HG03432 (cell line): ENCODE data around the gene CNTN1.

Source experiments
- ATAC-seq: cut with Tn5 transposase; IDR thresholded peaks from one replicate; pipeline ENCODE4 v1.9.1; 2021; ENCODE audit warnings: mild to moderate bottlenecking, moderate library complexity; ENCODE audit not compliant: unreplicated experiment

The CNTN1 gene

GRCh38 chr12:40834321-40834720, 142.1 kb downstream of the CNTN1 start:
- no peak for ATAC-seq

- ATAC-seq: no peak
Observed at GRCh38 chr12:40837891-40838429, 145.7 kb downstream of the CNTN1 start.

GRCh38 chr12:40843495-40843894, 151.3 kb downstream of the CNTN1 start:
- no peak for ATAC-seq

GRCh38 chr12:40853221-40853620, 161.0 kb downstream of the CNTN1 start:
- ATAC-seq: no peak

GRCh38 chr12:40854604-40855003, 162.4 kb downstream of the CNTN1 start:
- no peak for ATAC-seq

GRCh38 chr12:40864891-40865290, 172.7 kb downstream of the CNTN1 start:
- ATAC-seq: no peak

- no peak for ATAC-seq
Observed at GRCh38 chr12:40870981-40871380, 178.7 kb downstream of the CNTN1 start.

- ATAC-seq: no peak
Observed at GRCh38 chr12:40874868-40875267, 182.6 kb downstream of the CNTN1 start.

- ATAC-seq: no peak
Observed at GRCh38 chr12:40889329-40889728, 197.1 kb downstream of the CNTN1 start.

- no peak for ATAC-seq
Observed at GRCh38 chr12:40892528-40892927, 200.3 kb downstream of the CNTN1 start.

- no peak for ATAC-seq
Observed at GRCh38 chr12:40898505-40898904, 206.3 kb downstream of the CNTN1 start.

GRCh38 chr12:40903040-40903439, 210.8 kb downstream of the CNTN1 start:
- no peak for ATAC-seq

GRCh38 chr12:40907115-40907527, 214.9 kb downstream of the CNTN1 start:
- ATAC-seq: peak; percentile 96

GRCh38 chr12:40911676-40912075, 219.4 kb downstream of the CNTN1 start:
- no peak for ATAC-seq

- no peak for ATAC-seq
Observed at GRCh38 chr12:40915172-40915571, 222.9 kb downstream of the CNTN1 start.

GRCh38 chr12:40917561-40917960, 225.3 kb downstream of the CNTN1 start:
- no peak for ATAC-seq

GRCh38 chr12:40921563-40922163, 229.4 kb downstream of the CNTN1 start:
- ATAC-seq: no peak

GRCh38 chr12:40937891-40938290, 245.7 kb downstream of the CNTN1 start:
- ATAC-seq: no peak

- no peak for ATAC-seq
Observed at GRCh38 chr12:40942326-40942725, 250.1 kb downstream of the CNTN1 start.

GRCh38 chr12:40945772-40946171, 253.5 kb downstream of the CNTN1 start:
- ATAC-seq: no peak

- ATAC-seq: peak; percentile 64
Observed at GRCh38 chr12:40946612-40947194, 254.5 kb downstream of the CNTN1 start.

GRCh38 chr12:40947797-40948196, 255.6 kb downstream of the CNTN1 start:
- no peak for ATAC-seq

GRCh38 chr12:40953076-40953475, 260.8 kb downstream of the CNTN1 start:
- ATAC-seq: no peak
